ENCODE measurements around the gene HSCB. TPM values are rescaled to one million over a fixed set of nuclear protein-coding genes. Genes with fewer than 3 reads are reported as not detected.
A peak's percentile ranks its signal among the peaks of the same experiment; 100 is the strongest.

Gene HSCB
- total RNA-seq, 1 experiment from 2014 or later = 19.2 TPM

DNA sequence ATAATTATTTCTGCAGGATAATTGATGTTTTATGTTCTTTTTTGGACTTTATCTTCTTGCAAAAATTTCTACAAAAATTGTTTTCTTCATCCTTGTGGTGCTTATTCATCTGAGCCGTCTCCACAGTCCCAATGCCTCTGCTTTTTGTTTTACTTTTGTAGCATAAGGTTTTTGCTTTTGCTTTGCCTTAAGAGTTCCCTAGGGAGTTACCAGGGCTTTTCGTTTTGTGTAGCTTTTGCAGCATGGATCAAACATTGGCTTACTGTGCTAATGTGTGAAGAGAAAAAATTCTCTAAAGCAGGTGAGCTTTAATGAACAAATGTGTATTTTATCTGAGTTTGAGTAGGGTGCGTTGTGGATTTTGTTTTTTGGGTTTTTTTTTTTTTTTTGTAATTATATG lies 46.8 kb downstream of the HSCB start:
- Mint-ChIP-seq H3K27me3 (ENCODE audit: low read depth) (no peaks in the 10 kb centered on the region), H3K27ac (peak overlapping the region; percentile 44; the same call in 1 of the 2 replicates), H3K4me1 (no peaks in the 10 kb centered on the region), H3K4me3 (no peak overlapping the region), H3K9me3 (no peaks in the 10 kb centered on the region), H3K36me3 (peaks cover 52% of the 10 kb centered on the region)
- ATAC-seq = no peak
- ChIA-PET CTCF (no interaction called here), POLR2A (no interaction called here)
- TF ChIP-seq EMX1 (CRISPR knock-in tag; IDR thresholded peaks at IDR 0.05) = no peak
- DNase-seq (ENCODE audit: low spot score) = no peak

DNA sequence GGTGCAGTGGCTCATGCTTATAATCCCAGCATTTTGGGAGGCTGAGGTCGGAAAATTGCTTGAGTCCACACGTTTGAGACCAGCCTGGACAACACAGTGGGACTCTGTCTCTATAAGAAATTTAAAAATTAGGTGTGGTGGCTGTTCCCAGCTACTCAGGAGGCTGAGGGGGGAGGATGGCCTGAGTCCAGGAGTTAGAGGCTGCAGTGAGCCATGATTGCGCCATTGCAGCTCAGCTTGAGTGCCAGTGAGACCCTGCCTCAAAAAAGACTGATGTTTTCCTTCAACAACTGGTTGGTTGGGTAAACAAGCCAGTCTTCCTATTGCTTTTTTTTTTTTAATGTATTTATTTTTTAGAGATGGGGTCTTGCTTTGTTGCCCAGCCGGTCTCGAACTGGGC lies 49.3 kb downstream of the HSCB start:
- TF ChIP-seq, protein P1, sequence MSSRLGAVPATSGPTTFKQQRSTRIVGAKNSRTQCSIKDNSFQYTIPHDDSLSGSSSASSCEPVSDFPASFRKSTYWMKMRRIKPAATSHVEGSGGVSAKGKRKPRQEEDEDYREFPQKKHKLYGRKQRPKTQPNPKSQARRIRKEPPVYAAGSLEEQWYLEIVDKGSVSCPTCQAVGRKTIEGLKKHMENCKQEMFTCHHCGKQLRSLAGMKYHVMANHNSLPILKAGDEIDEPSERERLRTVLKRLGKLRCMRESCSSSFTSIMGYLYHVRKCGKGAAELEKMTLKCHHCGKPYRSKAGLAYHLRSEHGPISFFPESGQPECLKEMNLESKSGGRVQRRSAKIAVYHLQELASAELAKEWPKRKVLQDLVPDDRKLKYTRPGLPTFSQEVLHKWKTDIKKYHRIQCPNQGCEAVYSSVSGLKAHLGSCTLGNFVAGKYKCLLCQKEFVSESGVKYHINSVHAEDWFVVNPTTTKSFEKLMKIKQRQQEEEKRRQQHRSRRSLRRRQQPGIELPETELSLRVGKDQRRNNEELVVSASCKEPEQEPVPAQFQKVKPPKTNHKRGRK (CRISPR knock-in tag; IDR thresholded peaks at IDR 0.05; ENCODE audit: borderline replicate concordance) = no peak
- TF ChIP-seq NR3C1 (CRISPR knock-in tag; conservative IDR thresholded peaks at IDR 0.05; ENCODE audit: low read depth) = no peak
- TF ChIP-seq TEAD4 (CRISPR knock-in tag; IDR thresholded peaks at IDR 0.05) = no peak
- TF ChIP-seq, protein P2, sequence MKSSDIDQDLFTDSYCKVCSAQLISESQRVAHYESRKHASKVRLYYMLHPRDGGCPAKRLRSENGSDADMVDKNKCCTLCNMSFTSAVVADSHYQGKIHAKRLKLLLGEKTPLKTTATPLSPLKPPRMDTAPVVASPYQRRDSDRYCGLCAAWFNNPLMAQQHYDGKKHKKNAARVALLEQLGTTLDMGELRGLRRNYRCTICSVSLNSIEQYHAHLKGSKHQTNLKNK (CRISPR knock-in tag; IDR thresholded peaks at IDR 0.05) = no peak
- TF ChIP-seq ZNF416 (CRISPR knock-in tag; IDR thresholded peaks at IDR 0.05) = no peak
- TF ChIP-seq ETV6 (CRISPR knock-in tag; IDR thresholded peaks at IDR 0.05) = no peak
- TF ChIP-seq HMGA2 (CRISPR knock-in tag; IDR thresholded peaks at IDR 0.05) = no peak
- TF ChIP-seq MXD4 (CRISPR knock-in tag; IDR thresholded peaks at IDR 0.05; ENCODE audit: borderline replicate concordance) = no peak
- TF ChIP-seq, protein P3, sequence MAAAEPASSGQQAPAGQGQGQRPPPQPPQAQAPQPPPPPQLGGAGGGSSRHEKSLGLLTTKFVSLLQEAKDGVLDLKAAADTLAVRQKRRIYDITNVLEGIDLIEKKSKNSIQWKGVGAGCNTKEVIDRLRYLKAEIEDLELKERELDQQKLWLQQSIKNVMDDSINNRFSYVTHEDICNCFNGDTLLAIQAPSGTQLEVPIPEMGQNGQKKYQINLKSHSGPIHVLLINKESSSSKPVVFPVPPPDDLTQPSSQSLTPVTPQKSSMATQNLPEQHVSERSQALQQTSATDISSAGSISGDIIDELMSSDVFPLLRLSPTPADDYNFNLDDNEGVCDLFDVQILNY (CRISPR knock-in tag; IDR thresholded peaks at IDR 0.05) = no peak
- TF ChIP-seq, protein P4, sequence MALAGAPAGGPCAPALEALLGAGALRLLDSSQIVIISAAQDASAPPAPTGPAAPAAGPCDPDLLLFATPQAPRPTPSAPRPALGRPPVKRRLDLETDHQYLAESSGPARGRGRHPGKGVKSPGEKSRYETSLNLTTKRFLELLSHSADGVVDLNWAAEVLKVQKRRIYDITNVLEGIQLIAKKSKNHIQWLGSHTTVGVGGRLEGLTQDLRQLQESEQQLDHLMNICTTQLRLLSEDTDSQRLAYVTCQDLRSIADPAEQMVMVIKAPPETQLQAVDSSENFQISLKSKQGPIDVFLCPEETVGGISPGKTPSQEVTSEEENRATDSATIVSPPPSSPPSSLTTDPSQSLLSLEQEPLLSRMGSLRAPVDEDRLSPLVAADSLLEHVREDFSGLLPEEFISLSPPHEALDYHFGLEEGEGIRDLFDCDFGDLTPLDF (CRISPR knock-in tag; IDR thresholded peaks at IDR 0.05) = no peak
- peaks cover 52% of the 10 kb centered on the region for H3K36me3 Mint-ChIP-seq
- H3K9me3 Mint-ChIP-seq = no peaks in the 10 kb centered on the region
- no peak overlapping the region for H3K4me3 Mint-ChIP-seq
- H3K4me1 Mint-ChIP-seq = no peaks in the 10 kb centered on the region
- ATAC-seq (no peak), DNase-seq (ENCODE audit: low spot score) (no peak)
- CTCF ChIA-PET = interaction anchor here (0.6 kb wide), 1 partner anchor 51 kb away, joined by 3 read pairs; no protein-coding TSS in a partner anchor
- POLR2A ChIA-PET = no interaction called here
- H3K27me3 Mint-ChIP-seq (ENCODE audit: low read depth) = no peaks in the 10 kb centered on the region
- H3K27ac Mint-ChIP-seq = no peak overlapping the region

DNA sequence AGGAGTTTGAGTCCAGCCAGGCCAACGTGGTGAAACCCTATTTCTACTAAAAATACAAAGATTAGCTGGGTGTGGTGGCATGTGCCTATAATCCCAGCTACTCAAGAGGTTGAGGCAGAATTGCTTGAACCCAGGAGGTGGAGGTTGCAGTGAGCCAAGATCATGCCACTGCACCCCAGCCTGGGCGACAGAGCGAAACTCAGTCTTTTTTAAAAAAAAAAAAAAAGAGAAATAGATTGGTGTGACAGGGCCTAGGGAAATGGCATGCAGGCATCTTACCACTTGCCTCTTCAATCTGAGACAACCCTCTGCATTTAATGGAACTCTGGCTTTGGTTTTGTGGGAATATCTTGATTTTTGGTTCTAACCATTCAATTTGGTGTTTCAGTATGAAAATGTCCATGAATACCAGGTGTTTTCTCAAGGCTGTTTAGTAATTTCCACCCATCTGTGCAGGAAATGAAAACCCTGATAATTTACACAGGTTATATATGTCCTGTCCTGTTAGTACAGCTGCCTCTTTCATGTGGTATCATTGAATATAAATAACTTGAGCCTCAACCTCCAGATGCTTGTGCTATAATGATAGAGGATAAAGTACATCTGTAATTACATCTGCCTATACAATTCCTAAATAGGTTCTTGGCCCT lies 50.1 kb downstream of the HSCB start:
- ChIA-PET CTCF (no interaction called here), POLR2A (interaction anchor here (0.6 kb wide), 1 partner anchor 11 kb away, joined by 5 read pairs; no protein-coding TSS in a partner anchor)
- H3K9me3 Mint-ChIP-seq = no peaks in the 10 kb centered on the region
- no peaks in the 10 kb centered on the region for H3K27me3 Mint-ChIP-seq (ENCODE audit: low read depth)
- peaks cover 56% of the 10 kb centered on the region for H3K36me3 Mint-ChIP-seq
- no peaks in the 10 kb centered on the region for H3K4me1 Mint-ChIP-seq
- ATAC-seq = no peak
- H3K4me3 Mint-ChIP-seq = no peak overlapping the region
- H3K27ac Mint-ChIP-seq = peak overlapping the region; percentile 83
- no peak for DNase-seq (ENCODE audit: low spot score)
- TF ChIP-seq, protein P5, sequence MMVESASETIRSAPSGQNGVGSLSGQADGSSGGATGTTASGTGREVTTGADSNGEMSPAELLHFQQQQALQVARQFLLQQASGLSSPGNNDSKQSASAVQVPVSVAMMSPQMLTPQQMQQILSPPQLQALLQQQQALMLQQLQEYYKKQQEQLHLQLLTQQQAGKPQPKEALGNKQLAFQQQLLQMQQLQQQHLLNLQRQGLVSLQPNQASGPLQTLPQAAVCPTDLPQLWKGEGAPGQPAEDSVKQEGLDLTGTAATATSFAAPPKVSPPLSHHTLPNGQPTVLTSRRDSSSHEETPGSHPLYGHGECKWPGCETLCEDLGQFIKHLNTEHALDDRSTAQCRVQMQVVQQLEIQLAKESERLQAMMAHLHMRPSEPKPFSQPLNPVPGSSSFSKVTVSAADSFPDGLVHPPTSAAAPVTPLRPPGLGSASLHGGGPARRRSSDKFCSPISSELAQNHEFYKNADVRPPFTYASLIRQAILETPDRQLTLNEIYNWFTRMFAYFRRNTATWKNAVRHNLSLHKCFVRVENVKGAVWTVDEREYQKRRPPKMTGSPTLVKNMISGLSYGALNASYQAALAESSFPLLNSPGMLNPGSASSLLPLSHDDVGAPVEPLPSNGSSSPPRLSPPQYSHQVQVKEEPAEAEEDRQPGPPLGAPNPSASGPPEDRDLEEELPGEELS (CRISPR knock-in tag; IDR thresholded peaks at IDR 0.05) = no peak
- TF ChIP-seq KAT7 (CRISPR knock-in tag; IDR thresholded peaks at IDR 0.05; ENCODE audit: borderline replicate concordance) = no peak
- no peak for TF ChIP-seq RELA (CRISPR knock-in tag; IDR thresholded peaks at IDR 0.05; ENCODE audit: borderline replicate concordance)
- TF ChIP-seq TEAD4 (CRISPR knock-in tag; IDR thresholded peaks at IDR 0.05) = no peak
- TF ChIP-seq, protein P6, sequence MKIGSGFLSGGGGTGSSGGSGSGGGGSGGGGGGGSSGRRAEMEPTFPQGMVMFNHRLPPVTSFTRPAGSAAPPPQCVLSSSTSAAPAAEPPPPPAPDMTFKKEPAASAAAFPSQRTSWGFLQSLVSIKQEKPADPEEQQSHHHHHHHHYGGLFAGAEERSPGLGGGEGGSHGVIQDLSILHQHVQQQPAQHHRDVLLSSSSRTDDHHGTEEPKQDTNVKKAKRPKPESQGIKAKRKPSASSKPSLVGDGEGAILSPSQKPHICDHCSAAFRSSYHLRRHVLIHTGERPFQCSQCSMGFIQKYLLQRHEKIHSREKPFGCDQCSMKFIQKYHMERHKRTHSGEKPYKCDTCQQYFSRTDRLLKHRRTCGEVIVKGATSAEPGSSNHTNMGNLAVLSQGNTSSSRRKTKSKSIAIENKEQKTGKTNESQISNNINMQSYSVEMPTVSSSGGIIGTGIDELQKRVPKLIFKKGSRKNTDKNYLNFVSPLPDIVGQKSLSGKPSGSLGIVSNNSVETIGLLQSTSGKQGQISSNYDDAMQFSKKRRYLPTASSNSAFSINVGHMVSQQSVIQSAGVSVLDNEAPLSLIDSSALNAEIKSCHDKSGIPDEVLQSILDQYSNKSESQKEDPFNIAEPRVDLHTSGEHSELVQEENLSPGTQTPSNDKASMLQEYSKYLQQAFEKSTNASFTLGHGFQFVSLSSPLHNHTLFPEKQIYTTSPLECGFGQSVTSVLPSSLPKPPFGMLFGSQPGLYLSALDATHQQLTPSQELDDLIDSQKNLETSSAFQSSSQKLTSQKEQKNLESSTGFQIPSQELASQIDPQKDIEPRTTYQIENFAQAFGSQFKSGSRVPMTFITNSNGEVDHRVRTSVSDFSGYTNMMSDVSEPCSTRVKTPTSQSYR (CRISPR knock-in tag; IDR thresholded peaks at IDR 0.05) = no peak
- no peak for TF ChIP-seq TP53 (CRISPR knock-in tag; IDR thresholded peaks at IDR 0.05)
- TF ChIP-seq JAZF1 (CRISPR knock-in tag; IDR thresholded peaks at IDR 0.05) = no peak
- no peak for TF ChIP-seq ATF1 (CRISPR knock-in tag; IDR thresholded peaks at IDR 0.05)
- no peak for TF ChIP-seq JUN (CRISPR knock-in tag; IDR thresholded peaks at IDR 0.05)
- no peak for TF ChIP-seq NR3C1 (CRISPR knock-in tag; conservative IDR thresholded peaks at IDR 0.05; ENCODE audit: low read depth)
- TF ChIP-seq, protein P7, sequence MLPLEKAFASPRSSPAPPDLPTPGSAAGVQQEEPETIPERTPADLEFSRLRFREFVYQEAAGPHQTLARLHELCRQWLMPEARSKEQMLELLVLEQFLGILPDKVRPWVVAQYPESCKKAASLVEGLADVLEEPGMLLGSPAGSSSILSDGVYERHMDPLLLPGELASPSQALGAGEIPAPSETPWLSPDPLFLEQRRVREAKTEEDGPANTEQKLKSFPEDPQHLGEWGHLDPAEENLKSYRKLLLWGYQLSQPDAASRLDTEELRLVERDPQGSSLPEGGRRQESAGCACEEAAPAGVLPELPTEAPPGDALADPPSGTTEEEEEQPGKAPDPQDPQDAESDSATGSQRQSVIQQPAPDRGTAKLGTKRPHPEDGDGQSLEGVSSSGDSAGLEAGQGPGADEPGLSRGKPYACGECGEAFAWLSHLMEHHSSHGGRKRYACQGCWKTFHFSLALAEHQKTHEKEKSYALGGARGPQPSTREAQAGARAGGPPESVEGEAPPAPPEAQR (CRISPR knock-in tag; IDR thresholded peaks at IDR 0.05) = no peak
